ENCODE results near the gene GPT2.

Gene GPT2

DNA sequence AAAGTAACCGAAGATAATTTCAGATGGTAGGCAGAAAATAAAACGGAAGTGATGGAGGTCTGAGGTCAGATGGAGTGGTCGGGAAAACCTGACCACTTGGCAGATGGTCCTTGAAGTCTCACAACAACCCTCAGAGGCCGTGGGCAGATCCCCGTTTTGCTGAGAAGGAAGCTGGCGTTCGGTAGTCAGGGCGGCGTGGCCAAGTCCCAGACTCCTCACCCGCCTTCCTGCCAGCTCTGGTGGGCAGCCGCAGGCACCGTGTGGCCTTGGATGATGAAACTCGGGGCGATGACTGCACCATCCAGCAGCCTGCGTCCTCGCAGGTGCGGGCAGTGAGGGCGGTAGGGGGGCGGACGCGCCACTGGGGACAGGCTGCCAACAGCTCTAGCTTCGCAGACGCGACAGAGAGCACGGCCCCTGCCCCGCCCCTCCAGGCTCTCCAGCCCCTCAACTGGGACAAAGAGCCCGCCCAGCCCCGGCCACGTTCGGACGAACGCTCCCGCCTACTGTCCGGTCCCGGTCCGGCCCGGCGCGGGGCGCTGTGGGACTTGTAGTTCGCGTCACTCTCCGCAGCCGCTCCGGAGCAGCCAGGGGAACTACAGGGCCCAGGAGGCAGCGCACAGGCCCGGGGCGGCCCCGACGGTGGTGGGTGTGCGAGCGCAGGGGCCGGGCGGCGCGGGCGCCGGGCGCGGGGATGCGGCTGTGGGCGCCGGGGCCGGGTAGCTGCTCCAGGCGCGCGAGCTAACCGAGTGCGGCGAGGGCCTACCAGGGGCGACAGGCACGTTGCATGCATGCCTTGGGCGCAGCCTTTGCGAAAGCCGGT, at the start of gene GPT2:
GPT2 (plus strand) TSS at position 673 of the 823 bp plus-strand sequence. CDS start 354 bp downstream, outside the sequence.
- peak within 1 kb of the TSS; percentile 85 for H3K9ac ChIP-seq (ENCODE audit: low read depth, low read length)
- H3K9me3 ChIP-seq (ENCODE audit: control insufficient read depth, insufficient read depth, low read length), result no peaks in the 10 kb centered on the region
- peaks cover 11% of the 10 kb centered on the region for H3K27me3 ChIP-seq (ENCODE audit: control insufficient read depth, insufficient read depth, low read length)
- H3K4me1 ChIP-seq (ENCODE audit: control insufficient read depth, insufficient read depth, low read length), result peaks cover 23% of the 10 kb centered on the region
- peak within 1 kb of the TSS; percentile 83 for H3K4me3 ChIP-seq (ENCODE audit: low read depth, low read length)
- H3K36me3 ChIP-seq (ENCODE audit: control insufficient read depth, insufficient read depth, low read length), result peaks cover 8% of the 10 kb centered on the region

DNA sequence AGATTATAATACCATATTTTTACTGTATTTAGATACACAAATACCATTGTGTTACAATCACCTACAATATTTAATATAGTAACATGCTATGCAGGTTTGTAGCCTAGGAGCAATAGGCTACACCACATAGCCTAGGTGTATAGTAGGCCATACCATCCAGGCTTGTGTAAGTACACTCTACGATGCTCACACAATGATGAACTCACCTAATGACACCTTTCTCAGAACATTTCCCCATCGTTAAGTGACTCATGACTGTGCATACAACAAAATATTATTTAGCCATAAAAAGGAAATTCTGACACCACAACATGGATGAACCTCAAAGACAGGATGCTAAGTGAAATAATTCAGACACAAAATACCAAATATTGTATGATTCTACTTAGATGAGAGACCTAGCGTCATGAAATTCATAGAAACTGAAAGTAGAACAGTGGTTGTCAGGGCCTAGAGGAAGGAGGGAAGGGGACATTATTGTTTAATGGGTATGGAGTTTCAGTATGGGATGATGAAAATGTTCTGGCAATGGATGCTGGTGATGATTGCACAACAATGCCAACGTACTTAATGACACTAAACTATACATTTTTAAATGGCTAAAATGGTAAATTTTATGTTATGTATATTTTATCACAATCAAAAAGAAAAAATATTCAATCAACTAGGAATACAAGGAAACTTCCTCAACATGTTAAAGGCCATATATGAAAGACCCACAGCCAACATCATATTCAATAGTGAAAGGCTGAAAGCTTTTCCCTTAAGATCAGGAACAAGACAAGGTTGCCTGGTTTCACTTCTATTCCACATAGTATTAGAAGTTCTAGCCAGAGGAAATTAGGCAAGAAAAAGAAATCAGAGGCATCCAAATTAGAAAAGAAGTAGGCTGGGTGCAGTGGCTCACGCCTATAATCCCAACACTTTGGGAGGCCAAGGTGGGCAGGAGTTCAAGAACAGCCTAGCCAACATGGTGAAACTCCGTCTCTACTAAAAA, 47.3 kb upstream of the GPT2 start:
- no peaks in the 10 kb centered on the region for H3K27me3 ChIP-seq (ENCODE audit: control insufficient read depth, insufficient read depth, low read length)
- H3K4me1 ChIP-seq (ENCODE audit: control insufficient read depth, insufficient read depth, low read length), result no peaks in the 10 kb centered on the region
- H3K9me3 ChIP-seq (ENCODE audit: control insufficient read depth, insufficient read depth, low read length), result no peaks in the 10 kb centered on the region
- no peak overlapping the region for H3K4me3 ChIP-seq (ENCODE audit: low read depth, low read length)
- H3K36me3 ChIP-seq (ENCODE audit: control insufficient read depth, insufficient read depth, low read length), result no peaks in the 10 kb centered on the region
- no peak overlapping the region for H3K9ac ChIP-seq (ENCODE audit: low read depth, low read length)

DNA sequence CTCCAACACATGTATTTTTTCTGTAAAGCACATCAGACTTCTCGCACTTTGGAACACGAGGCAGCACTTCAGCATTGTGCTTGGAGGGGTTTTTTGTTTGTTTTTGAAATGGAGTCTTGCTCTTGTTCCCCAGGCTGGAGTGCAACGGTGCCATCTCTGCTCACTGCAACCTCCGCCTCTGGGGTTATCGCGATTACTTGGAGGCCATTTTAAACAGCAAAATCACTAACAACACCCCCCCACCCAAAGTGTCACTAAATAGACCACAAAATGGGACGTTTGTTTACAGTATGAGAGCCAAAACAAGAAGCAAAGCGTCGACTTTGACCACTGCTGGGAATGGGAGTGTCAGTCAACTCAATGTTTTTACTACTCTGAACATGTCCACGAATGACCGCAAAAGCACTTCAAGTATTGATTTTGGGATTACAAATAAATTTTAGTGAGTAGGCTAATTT, 44.1 kb upstream of the GPT2 start:
- H3K36me3 ChIP-seq (ENCODE audit: control insufficient read depth, insufficient read depth, low read length), result no peaks in the 10 kb centered on the region
- H3K4me3 ChIP-seq (ENCODE audit: low read depth, low read length), result no peak overlapping the region
- no peak overlapping the region for H3K9ac ChIP-seq (ENCODE audit: low read depth, low read length)
- no peaks in the 10 kb centered on the region for H3K27me3 ChIP-seq (ENCODE audit: control insufficient read depth, insufficient read depth, low read length)
- no peaks in the 10 kb centered on the region for H3K4me1 ChIP-seq (ENCODE audit: control insufficient read depth, insufficient read depth, low read length)
- H3K9me3 ChIP-seq (ENCODE audit: control insufficient read depth, insufficient read depth, low read length), result no peaks in the 10 kb centered on the region

GRCh38 chr16:46842192-46842895, 41.8 kb upstream of the GPT2 start:
- H3K4me1 ChIP-seq (ENCODE audit: control insufficient read depth, insufficient read depth, low read length), result no peaks in the 10 kb centered on the region
- no peaks in the 10 kb centered on the region for H3K9me3 ChIP-seq (ENCODE audit: control insufficient read depth, insufficient read depth, low read length)
- no peak overlapping the region for H3K9ac ChIP-seq (ENCODE audit: low read depth, low read length)
- H3K27me3 ChIP-seq (ENCODE audit: control insufficient read depth, insufficient read depth, low read length), result no peaks in the 10 kb centered on the region
- H3K36me3 ChIP-seq (ENCODE audit: control insufficient read depth, insufficient read depth, low read length), result no peaks in the 10 kb centered on the region
- H3K4me3 ChIP-seq (ENCODE audit: low read depth, low read length), result no peak overlapping the region

- no peaks in the 10 kb centered on the region for H3K36me3 ChIP-seq (ENCODE audit: control insufficient read depth, insufficient read depth, low read length)
- H3K27me3 ChIP-seq (ENCODE audit: control insufficient read depth, insufficient read depth, low read length), result no peaks in the 10 kb centered on the region
- H3K9ac ChIP-seq (ENCODE audit: low read depth, low read length), result no peak overlapping the region
- H3K4me3 ChIP-seq (ENCODE audit: low read depth, low read length), result no peak overlapping the region
- H3K9me3 ChIP-seq (ENCODE audit: control insufficient read depth, insufficient read depth, low read length), result no peaks in the 10 kb centered on the region
- no peaks in the 10 kb centered on the region for H3K4me1 ChIP-seq (ENCODE audit: control insufficient read depth, insufficient read depth, low read length)
These were observed 40.1 kb upstream of the GPT2 start for GRCh38 chr16:46843898-46844642.

GRCh38 chr16:46844771-46845170, 39.4 kb upstream of the GPT2 start:
- no peaks in the 10 kb centered on the region for H3K36me3 ChIP-seq (ENCODE audit: control insufficient read depth, insufficient read depth, low read length)
- H3K9me3 ChIP-seq (ENCODE audit: control insufficient read depth, insufficient read depth, low read length), result no peaks in the 10 kb centered on the region
- H3K9ac ChIP-seq (ENCODE audit: low read depth, low read length), result no peak overlapping the region
- no peaks in the 10 kb centered on the region for H3K27me3 ChIP-seq (ENCODE audit: control insufficient read depth, insufficient read depth, low read length)
- no peaks in the 10 kb centered on the region for H3K4me1 ChIP-seq (ENCODE audit: control insufficient read depth, insufficient read depth, low read length)
- no peak overlapping the region for H3K4me3 ChIP-seq (ENCODE audit: low read depth, low read length)

GRCh38 chr16:46845952-46846351, 38.2 kb upstream of the GPT2 start:
- H3K9ac ChIP-seq (ENCODE audit: low read depth, low read length), result no peak overlapping the region
- no peaks in the 10 kb centered on the region for H3K9me3 ChIP-seq (ENCODE audit: control insufficient read depth, insufficient read depth, low read length)
- H3K36me3 ChIP-seq (ENCODE audit: control insufficient read depth, insufficient read depth, low read length), result no peaks in the 10 kb centered on the region
- no peaks in the 10 kb centered on the region for H3K27me3 ChIP-seq (ENCODE audit: control insufficient read depth, insufficient read depth, low read length)
- H3K4me1 ChIP-seq (ENCODE audit: control insufficient read depth, insufficient read depth, low read length), result no peaks in the 10 kb centered on the region
- H3K4me3 ChIP-seq (ENCODE audit: low read depth, low read length), result no peak overlapping the region

GRCh38 chr16:46848768-46849764, 35.1 kb upstream of the GPT2 start:
- Histone ChIP-seq H3K4me1 (ENCODE audit: control insufficient read depth, insufficient read depth, low read length) (no peaks in the 10 kb centered on the region), H3K36me3 (ENCODE audit: control insufficient read depth, insufficient read depth, low read length) (no peaks in the 10 kb centered on the region), H3K27me3 (ENCODE audit: control insufficient read depth, insufficient read depth, low read length) (no peaks in the 10 kb centered on the region), H3K4me3 (ENCODE audit: low read depth, low read length) (no peak overlapping the region), H3K9me3 (ENCODE audit: control insufficient read depth, insufficient read depth, low read length) (no peaks in the 10 kb centered on the region), H3K9ac (ENCODE audit: low read depth, low read length) (no peak overlapping the region)

DNA sequence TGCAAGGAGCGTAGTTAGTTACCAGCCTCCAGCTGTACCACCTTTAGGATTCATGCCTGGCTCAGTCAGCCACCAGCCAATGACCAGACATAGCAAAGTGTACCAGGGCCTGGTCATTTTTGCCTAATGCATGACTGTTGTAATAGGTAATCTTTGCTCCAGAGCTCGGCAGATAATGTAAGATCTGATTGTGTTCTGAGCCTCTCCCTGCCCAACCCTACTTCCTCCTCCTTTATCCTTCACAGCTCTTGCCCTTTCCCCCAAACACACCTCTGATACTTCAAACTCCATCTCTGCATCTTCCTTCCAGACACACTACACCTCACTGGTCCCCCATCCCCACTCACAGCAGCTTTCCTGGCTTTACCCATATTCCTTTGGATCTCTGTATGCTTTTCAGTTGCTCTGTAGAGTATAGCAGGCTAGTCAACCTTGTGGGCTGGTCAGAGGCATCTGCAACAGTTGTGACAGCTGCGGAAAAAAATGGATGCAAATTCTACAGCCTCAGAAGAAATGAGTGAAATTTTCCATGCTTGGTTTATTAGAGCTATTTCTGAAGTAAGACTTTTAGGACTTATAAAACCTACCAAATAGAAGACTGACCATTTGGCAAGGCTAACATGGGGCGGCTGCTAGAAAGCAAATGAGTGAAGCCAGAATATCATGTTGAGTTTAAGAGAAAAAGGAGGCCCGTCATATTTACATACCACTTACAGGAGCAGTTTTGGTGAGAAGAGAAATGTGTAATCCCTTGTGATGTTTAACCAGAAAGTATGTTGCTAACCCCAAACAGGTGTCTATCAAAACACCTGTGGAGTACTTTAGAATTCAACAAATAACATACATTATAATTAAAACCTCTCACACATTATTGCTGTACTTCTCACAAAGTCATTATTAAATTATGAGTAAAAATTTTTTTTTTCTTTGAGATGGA, 33.3 kb upstream of the GPT2 start:
- no peaks in the 10 kb centered on the region for H3K36me3 ChIP-seq (ENCODE audit: control insufficient read depth, insufficient read depth, low read length)
- no peaks in the 10 kb centered on the region for H3K27me3 ChIP-seq (ENCODE audit: control insufficient read depth, insufficient read depth, low read length)
- H3K9ac ChIP-seq (ENCODE audit: low read depth, low read length), result no peak overlapping the region
- no peaks in the 10 kb centered on the region for H3K4me1 ChIP-seq (ENCODE audit: control insufficient read depth, insufficient read depth, low read length)
- no peaks in the 10 kb centered on the region for H3K9me3 ChIP-seq (ENCODE audit: control insufficient read depth, insufficient read depth, low read length)
- H3K4me3 ChIP-seq (ENCODE audit: low read depth, low read length), result no peak overlapping the region
